Tibial nerve (tissue), 4 donors: ENCODE data around the gene EVA1C. TPM values are rescaled to one million over a fixed set of nuclear protein-coding genes. Genes with fewer than 3 reads are reported as not detected.
"Not testable (repeated sequence)": the region's sequence is repeated elsewhere in the genome, so short reads cannot be mapped to it uniquely, and the experiment has no call there.

Source experiments
- DNase-seq, 2 donors: peaks; one replicate each; pipeline ENCODE4 v3.0.0-alpha.2; 2019; ENCODE audit warnings: low spot score in 2 of 2
- H3K27ac ChIP-seq, 4 donors: fragments of 200-600 bp; sonication (generic) in 3 of 4; one replicate each; pipeline ENCODE4 v1.5.1; 2017 to 2019; ENCODE audit warnings: mild to moderate bottlenecking in 1 of 4
- H3K27me3 ChIP-seq, 2 donors: fragments of 200-600 bp; sonication (generic) in 1 of 2; one replicate each; pipeline versions ENCODE4 v1.5.1 to v1.6.0; 2017 to 2019
- H3K36me3 ChIP-seq, 3 donors: fragments of 200-600 bp; sonication (generic); one replicate each; pipeline ENCODE4 v1.5.1; 2018 to 2019
- H3K4me1 ChIP-seq, 4 donors: fragments of 200-600 bp; sonication (generic) in 3 of 4; one replicate each; pipeline ENCODE4 v1.5.1; 2017 to 2019
- H3K4me3 ChIP-seq, 4 donors: fragments of 200-600 bp; sonication (generic) in 3 of 4; one replicate each; pipeline ENCODE4 v1.5.1; 2017 to 2019; ENCODE audit warnings: mild to moderate bottlenecking in 1 of 4, moderate library complexity in 1 of 4
- H3K9me3 ChIP-seq, 4 donors: fragments of 200-600 bp; sonication (generic) in 3 of 4; one replicate each; pipeline ENCODE4 v1.5.1; 2017 to 2019
- EP300 ChIP-seq, 2 donors: sonication (generic); formaldehyde crosslinking; IDR thresholded peaks; one replicate each; pipeline ENCODE4 v1.6.1; 2017; ENCODE audit warnings: antibody characterized with exemption in 2 of 2, mild to moderate bottlenecking in 1 of 2
- POLR2A ChIP-seq, 2 donors: fragments of 450-650 bp; IDR thresholded peaks; one replicate each; pipeline ENCODE4 v1.6.1; 2017; ENCODE audit warnings: antibody characterized with exemption in 2 of 2, mild to moderate bottlenecking in 2 of 2, moderate library complexity in 2 of 2
- WGBS, 2 donors: methylation state at CpG; one replicate each; pipeline ENCODE4 v1.1.5; 2018; 5-methylcytosine and 5-hydroxymethylcytosine counted together
- total RNA-seq, 4 donors: library from RNA; depleted of rRNA; stranded (reverse); fragments of >200 nt; gene quantifications; one replicate each; pipeline ENCODE4 v1.1.0, GENCODE V29; 2016
- TF ChIP-seq, protein P1 (sequence below), 5 experiments: fragments of 200-600 bp in 3 of 5; fragments of 450-650 bp in 2 of 5; sonication (generic) in 3 of 5; IDR thresholded peaks; one replicate each; pipeline ENCODE4 v1.5.1; 2016 to 2019; ENCODE audit warnings: antibody characterized with exemption in 5 of 5, mild to moderate bottlenecking in 3 of 5, moderate library complexity in 2 of 5

The EVA1C gene
- total RNA-seq, 4 donors from 2014 or later: 72.6 to 85.9 (median 75.6) TPM

DNA sequence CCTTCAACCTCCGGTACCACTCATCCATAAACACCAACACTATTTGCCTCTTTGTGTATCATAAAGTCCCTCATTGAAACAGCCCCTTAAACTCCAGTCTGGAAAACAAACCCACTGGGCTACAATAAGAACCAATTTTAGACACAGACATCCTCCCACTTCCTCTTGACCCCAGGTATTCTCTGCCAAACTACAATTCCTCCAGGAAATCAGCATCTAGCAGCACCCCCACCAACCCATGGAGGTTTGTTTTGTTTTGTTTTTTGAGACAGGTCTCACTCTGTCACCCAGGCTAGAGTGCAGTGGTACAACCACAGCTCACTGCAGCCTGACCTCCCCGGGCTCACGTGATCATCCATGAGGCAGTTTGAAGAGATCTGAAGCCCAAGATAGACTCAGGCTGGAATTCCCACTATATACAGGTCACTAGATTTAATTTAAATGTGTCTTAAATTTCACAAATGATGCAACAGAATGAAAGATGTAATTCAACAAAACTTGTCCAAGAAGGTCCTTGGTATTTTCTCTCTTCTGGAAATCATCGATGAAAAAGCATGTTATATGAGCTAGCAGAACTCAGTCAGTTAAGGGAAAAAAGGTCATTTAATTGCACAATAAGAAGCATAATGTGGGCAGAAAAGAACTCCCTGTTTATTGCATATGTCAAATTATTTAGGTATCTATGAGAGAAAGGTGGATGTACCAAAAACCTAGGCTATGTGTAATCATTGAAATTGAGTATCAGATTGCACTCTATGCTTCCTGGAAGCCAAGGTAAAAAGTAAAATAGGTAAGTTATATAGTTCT lies 142.5 kb downstream of the EVA1C start:
- WGBS, 2 donors: 90% methylated on average over 4 of the region's 4 CpGs
- Histone ChIP-seq H3K36me3 (no peaks in the 10 kb centered on the region), H3K9me3 (no peaks in the 10 kb centered on the region), H3K4me3 (no peak overlapping the region), H3K27ac (no peak overlapping the region), H3K4me1 (no peaks in the 10 kb centered on the region), H3K27me3 (no peaks in the 10 kb centered on the region)
- no peak for TF ChIP-seq POLR2A (IDR thresholded peaks at IDR 0.05)
- TF ChIP-seq, protein P1, sequence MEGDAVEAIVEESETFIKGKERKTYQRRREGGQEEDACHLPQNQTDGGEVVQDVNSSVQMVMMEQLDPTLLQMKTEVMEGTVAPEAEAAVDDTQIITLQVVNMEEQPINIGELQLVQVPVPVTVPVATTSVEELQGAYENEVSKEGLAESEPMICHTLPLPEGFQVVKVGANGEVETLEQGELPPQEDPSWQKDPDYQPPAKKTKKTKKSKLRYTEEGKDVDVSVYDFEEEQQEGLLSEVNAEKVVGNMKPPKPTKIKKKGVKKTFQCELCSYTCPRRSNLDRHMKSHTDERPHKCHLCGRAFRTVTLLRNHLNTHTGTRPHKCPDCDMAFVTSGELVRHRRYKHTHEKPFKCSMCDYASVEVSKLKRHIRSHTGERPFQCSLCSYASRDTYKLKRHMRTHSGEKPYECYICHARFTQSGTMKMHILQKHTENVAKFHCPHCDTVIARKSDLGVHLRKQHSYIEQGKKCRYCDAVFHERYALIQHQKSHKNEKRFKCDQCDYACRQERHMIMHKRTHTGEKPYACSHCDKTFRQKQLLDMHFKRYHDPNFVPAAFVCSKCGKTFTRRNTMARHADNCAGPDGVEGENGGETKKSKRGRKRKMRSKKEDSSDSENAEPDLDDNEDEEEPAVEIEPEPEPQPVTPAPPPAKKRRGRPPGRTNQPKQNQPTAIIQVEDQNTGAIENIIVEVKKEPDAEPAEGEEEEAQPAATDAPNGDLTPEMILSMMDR (IDR thresholded peaks at IDR 0.05): no peak
- TF ChIP-seq EP300 (IDR thresholded peaks at IDR 0.05): no peak
- DNase-seq: no peak

DNA sequence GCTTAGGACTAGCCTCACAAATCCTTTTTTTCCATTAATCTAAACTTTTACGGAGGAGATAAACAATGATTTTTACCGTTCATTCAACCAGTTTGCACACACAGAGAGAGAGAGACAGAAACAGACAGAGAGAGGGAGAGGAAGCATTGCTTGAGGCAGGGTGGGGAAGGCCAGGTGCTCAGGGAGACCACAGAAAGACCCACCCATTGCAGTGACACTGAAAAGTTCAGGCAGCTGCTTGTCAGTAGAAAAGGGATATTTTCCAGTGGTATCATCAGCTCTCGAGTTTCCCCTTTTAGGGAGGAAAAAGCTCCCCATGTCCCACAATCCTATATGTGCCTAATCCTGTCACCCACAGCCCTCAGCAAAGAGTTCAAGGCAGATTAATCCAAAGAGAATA lies 145.6 kb downstream of the EVA1C start:
- H3K4me3 ChIP-seq: no peak overlapping the region
- no peaks in the 10 kb centered on the region for H3K27me3 ChIP-seq
- no peak overlapping the region for H3K27ac ChIP-seq
- H3K9me3 ChIP-seq: no peaks in the 10 kb centered on the region
- TF ChIP-seq, protein P1 (IDR thresholded peaks at IDR 0.05): no peak
- TF ChIP-seq POLR2A (IDR thresholded peaks at IDR 0.05): no peak
- no peak for TF ChIP-seq EP300 (IDR thresholded peaks at IDR 0.05)
- H3K4me1 ChIP-seq: peaks cover 0 to 8% (median 0%) of the 10 kb centered on the region in 4 donors
- no peak for DNase-seq
- whole genome bisulfite sequencing, 2 donors: 80 to 90% methylated on average over 3 of the region's 3 CpGs
- no peaks in the 10 kb centered on the region for H3K36me3 ChIP-seq

DNA sequence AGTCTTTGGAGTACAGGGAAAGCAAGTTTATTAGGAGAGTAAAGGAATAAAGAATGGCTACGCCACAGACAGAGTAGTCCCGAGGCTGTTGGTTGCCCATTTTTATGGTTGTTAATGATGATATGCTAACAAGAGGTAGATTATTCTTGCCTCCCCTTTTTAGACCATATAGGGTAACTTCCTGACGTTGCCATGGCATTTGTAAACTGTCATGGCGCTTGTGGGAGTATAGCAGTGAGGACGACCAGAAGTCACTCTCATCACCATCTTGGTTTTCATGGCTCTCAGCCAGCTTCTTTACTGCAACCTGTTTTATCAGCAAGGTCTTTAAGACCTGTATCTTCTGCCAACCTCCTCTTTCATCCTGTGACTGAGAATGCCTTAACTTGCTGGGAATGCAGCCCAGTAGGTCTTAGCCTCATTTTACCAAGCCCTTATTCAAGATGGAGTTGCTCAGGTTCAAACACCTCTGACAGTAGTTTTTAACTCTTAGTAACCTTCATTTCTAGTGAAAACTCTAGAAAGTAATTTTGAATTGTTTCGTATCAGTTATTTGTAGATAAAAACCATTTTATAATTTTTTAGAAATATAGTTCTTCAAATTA lies 146.6 kb downstream of the EVA1C start:
- H3K4me1 ChIP-seq: peaks cover 0 to 8% (median 0%) of the 10 kb centered on the region in 4 donors
- H3K27ac ChIP-seq: no peak overlapping the region
- WGBS, 2 donors: 84 to 87% methylated on average over 6 of the region's 6 CpGs
- no peaks in the 10 kb centered on the region for H3K9me3 ChIP-seq
- TF ChIP-seq, protein P1 (IDR thresholded peaks at IDR 0.05): no peak
- TF ChIP-seq POLR2A (IDR thresholded peaks at IDR 0.05) (no peak), EP300 (IDR thresholded peaks at IDR 0.05) (no peak)
- H3K36me3 ChIP-seq: no peaks in the 10 kb centered on the region
- no peaks in the 10 kb centered on the region for H3K27me3 ChIP-seq
- H3K4me3 ChIP-seq: no peak overlapping the region
- no peak for DNase-seq

DNA sequence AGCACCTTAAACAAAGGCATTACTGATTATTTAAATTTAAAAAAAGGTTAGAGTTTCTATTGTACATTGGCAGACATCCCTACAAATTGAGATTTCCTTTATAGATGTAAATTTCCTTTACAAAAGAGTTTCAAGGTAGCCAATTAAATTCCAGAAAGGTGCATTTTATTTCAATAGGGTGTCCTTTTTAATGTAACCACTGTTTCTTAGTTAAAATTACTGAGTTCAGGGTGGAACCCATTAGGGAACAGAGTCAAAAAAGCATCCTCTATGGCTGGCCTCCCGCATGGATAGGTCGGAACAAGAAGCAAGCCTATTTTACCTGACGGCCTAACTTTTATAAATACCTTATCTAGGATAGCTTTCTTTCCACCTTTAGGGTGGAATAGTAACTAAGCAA lies 148.4 kb downstream of the EVA1C start:
- Histone ChIP-seq H3K9me3 (peaks cover 0 to 5% (median 0%) of the 10 kb centered on the region in 4 donors), H3K4me3 (no peak overlapping the region), H3K27ac (no peak overlapping the region), H3K4me1 (peaks cover 0 to 8% (median 0%) of the 10 kb centered on the region in 4 donors), H3K27me3 (no peaks in the 10 kb centered on the region), H3K36me3 (no peaks in the 10 kb centered on the region)
- 89 to 93% methylated on average over 3 of the region's 3 CpGs for WGBS, 2 donors
- no peak for DNase-seq
- TF ChIP-seq, protein P1 (IDR thresholded peaks at IDR 0.05): no peak
- TF ChIP-seq POLR2A (IDR thresholded peaks at IDR 0.05) (no peak), EP300 (IDR thresholded peaks at IDR 0.05) (no peak)

DNA sequence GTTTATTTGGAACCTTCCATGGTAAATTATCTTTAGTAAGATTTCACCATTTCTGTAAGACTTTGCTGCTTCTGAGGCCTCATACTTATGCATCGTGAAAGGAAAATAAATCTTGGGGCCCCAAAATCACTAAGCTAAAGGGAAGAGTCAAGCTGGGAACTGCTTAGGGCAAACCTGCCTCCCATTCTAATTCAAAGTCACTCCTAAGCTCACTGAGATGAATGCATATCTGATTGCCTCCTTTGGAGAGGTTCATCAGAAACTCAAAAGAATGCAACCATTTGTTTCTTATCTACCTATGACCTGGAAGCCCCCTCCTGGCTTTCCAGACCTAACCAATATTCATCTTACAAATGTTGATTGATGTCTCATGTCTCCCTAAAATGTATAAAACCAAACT lies 149.0 kb downstream of the EVA1C start:
- H3K27ac ChIP-seq, H3K4me3 ChIP-seq, H3K4me1 ChIP-seq, H3K9me3 ChIP-seq, H3K27me3 ChIP-seq, H3K36me3 ChIP-seq, DNase-seq: not testable (repeated sequence)
- WGBS, 2 donors: 73 to 78% methylated on average over 1 of the region's 1 CpG
